Astrocyte of the spinal cord (primary cell): ENCODE results near the gene HPGDS.
"Not testable (repeated sequence)": the region's sequence is repeated elsewhere in the genome, so short reads cannot be mapped to it uniquely, and the experiment has no call there.

Experiments used
- DNase-seq: peaks from one replicate; pipeline ENCODE4 v3.0.0; 2011; ENCODE audit warnings: low read depth, low spot score
- H3K4me3 ChIP-seq: 2 replicates; pipeline ENCODE4 v1.5.1; 2011; ENCODE audit warnings: low read depth, mild to moderate bottlenecking, low read length, moderate library complexity
- in situ Hi-C: cut with HindIII; loops from 2 replicates; pipeline ENCODE4 v1.10.0; 2017; ENCODE audit warnings: low sequenced_read_pairs
- TF ChIP-seq, protein P1 (sequence below): IDR thresholded peaks from 2 replicates; pipeline ENCODE4 v1.5.1; 2012; ENCODE audit warnings: low read depth, mild to moderate bottlenecking, low read length, inconsistent platforms

HPGDS gene

GRCh38 chr4:94342694-94343093, at the start of gene HPGDS:
HPGDS (minus strand) TSS chr4:94342836; CDS start chr4:94334629, 8,207 bp downstream.
- TF ChIP-seq, protein P1, sequence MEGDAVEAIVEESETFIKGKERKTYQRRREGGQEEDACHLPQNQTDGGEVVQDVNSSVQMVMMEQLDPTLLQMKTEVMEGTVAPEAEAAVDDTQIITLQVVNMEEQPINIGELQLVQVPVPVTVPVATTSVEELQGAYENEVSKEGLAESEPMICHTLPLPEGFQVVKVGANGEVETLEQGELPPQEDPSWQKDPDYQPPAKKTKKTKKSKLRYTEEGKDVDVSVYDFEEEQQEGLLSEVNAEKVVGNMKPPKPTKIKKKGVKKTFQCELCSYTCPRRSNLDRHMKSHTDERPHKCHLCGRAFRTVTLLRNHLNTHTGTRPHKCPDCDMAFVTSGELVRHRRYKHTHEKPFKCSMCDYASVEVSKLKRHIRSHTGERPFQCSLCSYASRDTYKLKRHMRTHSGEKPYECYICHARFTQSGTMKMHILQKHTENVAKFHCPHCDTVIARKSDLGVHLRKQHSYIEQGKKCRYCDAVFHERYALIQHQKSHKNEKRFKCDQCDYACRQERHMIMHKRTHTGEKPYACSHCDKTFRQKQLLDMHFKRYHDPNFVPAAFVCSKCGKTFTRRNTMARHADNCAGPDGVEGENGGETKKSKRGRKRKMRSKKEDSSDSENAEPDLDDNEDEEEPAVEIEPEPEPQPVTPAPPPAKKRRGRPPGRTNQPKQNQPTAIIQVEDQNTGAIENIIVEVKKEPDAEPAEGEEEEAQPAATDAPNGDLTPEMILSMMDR, result no peak
- no peak within 1 kb of the TSS for H3K4me3 ChIP-seq
- no peak for DNase-seq
- in situ Hi-C loops, result no loop called here

GRCh38 chr4:94390804-94391410, 48.3 kb upstream of the HPGDS start:
- TF ChIP-seq, protein P1, result peak; percentile 55
- in situ Hi-C loops, result no loop called here
- DNase-seq, result peak; percentile 16

GRCh38 chr4:94389595-94390267, 47.1 kb upstream of the HPGDS start:
- no peak for DNase-seq
- TF ChIP-seq, protein P1, result no peak
- no peak overlapping the region for H3K4me3 ChIP-seq
- in situ Hi-C loops, result no loop called here

More at GRCh38 chr4:94390804-94391410, 48.3 kb upstream of the HPGDS start:
- H3K4me3 ChIP-seq, result no peak overlapping the region

DNA sequence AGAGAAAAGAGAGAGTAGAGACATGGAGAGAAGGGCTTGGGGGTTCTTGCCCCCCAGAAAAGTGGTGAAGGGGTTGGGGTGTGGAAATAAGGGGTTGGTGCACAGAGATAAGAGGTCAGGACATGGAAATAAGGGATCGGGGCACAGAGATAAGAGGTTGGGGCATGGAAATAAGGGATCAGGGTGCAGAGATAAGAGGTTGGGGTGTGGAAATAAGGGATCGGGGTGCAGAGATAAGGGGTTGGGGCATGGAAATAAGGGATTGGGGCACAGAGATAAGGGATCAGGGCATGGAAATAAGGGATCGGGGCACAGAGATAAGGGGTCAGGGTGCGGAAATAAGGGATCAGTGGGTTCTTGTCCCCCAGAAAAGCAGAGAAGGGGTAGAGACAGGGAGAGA, 45.3 kb upstream of the HPGDS start:
- DNase-seq, H3K4me3 ChIP-seq, in situ Hi-C loops: not testable (repeated sequence)

DNA sequence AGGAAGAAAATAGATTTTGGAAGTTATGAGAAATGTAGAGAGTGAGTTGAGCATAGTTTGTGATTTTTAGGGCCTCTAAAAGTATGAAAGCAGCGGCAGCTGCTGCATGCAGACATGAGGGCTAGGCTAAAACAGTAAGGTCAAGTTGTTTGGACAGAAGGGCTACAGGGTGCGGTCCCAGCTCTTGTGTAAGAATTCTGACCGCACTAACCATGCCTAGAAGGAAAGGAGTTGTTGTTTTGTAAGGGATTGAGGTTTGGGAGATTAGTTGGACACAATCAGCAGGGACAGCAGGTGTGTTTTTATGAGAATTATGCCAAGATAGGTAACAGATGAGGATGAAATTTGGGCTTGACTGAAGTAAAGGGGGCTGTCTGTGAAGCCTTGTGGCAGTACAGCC, 42.8 kb upstream of the HPGDS start:
- H3K4me3 ChIP-seq, DNase-seq, in situ Hi-C loops: not testable (repeated sequence)

DNA sequence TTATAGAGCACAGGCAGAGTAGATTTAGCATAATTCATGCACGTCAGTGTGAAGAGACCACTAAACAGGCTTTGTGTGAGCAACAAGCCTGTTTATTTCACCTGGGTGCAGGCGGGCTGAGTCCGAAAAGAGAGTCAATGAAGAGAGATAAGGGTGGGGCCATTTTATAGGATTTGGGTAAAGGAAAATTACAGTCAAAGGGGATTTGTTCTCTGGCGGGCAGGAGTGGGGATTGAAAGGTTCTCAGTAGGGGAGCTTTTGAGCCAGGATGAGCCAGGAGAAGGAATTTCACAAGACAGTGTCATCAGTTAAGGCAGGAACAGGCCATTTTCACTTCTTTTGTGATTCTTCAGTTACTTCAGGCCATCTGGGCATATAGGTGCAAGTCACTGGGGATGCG, 40.3 kb upstream of the HPGDS start:
- H3K4me3 ChIP-seq, in situ Hi-C loops, DNase-seq: not testable (repeated sequence)

DNA sequence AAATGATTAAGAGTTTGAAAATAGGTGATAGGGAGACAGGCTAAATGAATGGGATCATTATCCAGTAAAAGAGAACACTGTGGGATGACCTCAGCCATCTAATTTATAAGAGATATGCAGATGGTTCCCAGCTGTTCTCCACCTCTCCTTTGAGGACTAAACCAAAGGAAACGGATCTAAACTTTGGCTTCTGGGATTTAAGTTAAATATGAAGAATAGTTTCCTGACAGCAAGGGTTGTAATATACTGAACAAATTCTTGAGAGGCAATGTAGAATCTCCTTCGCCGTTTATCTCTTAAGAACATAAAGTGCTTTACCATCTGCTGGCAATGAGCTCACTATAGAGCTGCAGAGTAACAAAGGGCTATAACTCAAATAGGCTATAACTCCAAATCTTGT, 35.4 kb upstream of the HPGDS start:
- TF ChIP-seq, protein P1, result no peak
- H3K4me3 ChIP-seq, result no peak overlapping the region
- in situ Hi-C loops, result no loop called here
- DNase-seq, result no peak

DNA sequence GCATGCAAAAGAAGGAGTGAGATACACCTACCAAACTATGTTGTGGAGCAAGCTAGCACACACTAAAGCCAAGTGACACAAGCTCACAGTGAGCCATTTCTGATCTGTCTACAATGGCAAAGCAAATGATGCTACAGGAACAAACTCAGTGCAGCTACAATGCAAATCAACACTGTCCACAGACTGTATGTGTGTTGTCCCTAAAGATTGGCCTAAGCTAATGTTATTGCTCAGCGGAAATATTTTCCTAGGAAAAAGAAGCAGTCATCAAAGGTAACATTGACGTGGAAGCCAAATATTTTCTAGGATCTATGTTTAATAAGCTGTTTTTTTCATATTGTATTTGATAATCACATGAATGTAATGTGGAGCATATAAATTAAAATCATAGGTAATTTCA, 34.7 kb upstream of the HPGDS start:
- in situ Hi-C loops, result no loop called here

More for the DNA sequence above, 34.7 kb upstream of the HPGDS start:
- no peak for DNase-seq
- no peak overlapping the region for H3K4me3 ChIP-seq
- TF ChIP-seq, protein P1, result no peak
